T-helper 9 cell (primary cell): ENCODE measurements around the gene UNCX.

Experiments used
- DNase-seq: peaks from one replicate; pipeline ENCODE4 v3.0.0-alpha.2; 2020

UNCX gene

DNA sequence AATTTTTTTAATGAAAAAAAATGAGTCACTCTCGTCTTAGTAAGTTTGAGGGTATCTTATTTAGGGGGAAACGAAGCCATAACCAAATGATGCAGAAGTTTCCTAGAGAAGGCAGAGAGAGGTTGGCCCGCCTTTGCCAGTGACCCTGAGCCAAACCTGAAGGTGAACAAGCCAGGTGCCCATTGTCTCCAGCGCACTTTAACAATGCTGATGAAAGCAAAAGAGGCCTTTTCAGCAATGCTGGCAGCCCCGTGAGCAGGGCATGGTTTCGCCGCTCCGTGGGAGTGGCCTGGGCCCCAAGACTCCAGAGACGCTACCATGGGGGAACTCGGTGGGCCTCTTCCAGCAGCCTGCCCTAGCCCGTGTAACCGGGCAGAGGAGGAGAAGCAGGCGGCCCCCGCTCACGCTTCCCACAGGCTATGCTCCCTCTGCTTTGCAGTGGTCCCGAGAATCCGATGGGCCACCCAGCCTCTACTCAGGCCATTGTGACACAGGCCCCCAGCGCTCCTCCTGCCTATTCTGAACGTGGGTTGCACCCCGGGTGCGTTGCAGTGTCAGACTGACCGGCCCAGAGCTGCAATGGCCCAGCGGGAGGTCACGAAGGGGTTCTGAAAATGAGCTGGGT is 14.0 kb upstream of the UNCX start:
- DNase-seq: no peak

DNA sequence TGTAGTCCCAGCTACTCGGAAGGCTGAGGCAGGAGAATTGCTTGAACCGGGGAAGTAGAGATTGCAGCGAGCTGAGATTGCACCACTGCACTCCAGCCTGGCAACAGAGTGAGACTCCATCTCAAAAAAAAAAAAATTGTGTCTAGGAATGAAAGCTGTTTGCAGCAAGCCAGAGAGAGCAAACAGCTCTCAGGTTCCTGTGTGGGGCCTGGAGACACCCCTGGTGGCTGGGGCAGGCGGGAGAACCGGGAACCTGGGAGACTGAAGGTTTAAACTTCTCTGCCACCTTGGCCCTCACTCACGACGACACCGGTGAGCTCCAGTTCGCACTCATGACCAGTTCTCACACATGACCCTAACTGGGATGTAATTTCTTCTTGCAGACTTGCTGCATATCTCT is 13.2 kb upstream of the UNCX start:
- DNase-seq: no peak

DNA sequence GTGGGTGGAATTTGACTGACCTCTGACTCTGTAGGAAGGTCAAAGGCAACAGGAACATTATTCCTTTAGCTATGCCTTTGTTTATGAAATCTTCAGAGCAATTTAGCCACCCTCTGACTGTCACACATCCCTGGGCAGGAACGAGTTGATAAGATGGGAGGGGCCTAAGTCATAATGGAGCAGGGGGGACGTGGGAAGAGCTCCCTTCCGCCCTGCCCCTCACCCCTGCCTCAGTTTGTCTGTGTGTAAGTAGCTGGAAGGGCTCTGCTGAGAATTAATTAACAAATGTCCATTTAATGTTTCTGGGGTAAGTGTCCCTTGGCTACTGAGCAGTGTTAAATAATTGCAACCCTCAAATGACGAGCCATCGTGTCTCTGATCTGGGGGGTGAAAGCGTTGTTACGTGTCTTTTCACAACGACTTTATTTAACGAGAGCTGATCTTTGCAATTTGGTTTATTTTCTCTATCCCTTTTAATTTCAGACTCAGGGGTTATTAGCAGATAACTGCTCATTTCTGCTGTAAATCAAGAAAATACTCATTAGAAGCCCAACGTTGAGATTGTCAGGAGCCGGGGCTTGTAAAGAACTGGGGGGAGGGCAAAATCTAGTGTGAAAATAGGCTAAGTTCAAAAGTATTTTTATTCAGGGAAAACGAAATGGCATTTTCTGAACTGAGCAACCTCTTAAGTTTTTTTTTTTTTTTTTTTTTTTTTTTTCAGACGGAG is 12.5 kb upstream of the UNCX start:
- no peak for DNase-seq

DNA sequence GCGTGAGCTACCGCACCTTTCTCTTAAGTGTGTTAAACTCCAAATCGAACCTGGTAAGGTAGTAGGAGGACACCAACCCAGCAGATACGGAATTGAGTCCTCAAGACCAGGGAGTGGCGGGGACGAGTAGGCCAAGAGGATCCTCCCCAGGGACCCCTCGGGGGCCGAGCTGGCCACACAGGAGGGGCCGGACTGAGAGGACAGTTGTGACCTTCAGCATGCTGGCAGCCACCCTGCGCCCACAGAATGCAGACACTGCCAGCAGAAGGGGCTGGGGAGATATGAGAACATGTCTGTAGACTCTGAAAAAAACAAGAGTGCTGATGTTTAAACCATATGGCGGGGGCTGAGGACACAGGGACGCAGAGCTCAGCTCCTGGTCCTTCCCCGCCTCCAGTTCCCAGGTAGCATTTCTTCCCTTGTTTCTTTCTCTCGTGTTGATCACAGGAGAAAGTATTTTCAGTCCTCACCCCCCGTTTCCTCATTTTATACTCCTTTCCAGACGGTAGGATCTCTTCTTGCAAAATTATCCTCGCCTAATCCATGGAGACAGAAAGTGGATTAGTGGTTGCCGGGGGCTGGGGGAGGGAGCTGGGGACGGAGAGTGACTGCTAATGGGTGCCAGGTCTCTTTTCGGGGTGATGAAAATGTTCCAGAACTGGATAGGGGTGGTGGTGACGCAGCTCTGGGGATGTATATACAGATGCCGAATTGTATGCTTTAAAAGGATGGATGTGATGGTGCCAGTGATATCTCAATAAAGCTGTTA is 11.5 kb upstream of the UNCX start:
- no peak for DNase-seq

DNA sequence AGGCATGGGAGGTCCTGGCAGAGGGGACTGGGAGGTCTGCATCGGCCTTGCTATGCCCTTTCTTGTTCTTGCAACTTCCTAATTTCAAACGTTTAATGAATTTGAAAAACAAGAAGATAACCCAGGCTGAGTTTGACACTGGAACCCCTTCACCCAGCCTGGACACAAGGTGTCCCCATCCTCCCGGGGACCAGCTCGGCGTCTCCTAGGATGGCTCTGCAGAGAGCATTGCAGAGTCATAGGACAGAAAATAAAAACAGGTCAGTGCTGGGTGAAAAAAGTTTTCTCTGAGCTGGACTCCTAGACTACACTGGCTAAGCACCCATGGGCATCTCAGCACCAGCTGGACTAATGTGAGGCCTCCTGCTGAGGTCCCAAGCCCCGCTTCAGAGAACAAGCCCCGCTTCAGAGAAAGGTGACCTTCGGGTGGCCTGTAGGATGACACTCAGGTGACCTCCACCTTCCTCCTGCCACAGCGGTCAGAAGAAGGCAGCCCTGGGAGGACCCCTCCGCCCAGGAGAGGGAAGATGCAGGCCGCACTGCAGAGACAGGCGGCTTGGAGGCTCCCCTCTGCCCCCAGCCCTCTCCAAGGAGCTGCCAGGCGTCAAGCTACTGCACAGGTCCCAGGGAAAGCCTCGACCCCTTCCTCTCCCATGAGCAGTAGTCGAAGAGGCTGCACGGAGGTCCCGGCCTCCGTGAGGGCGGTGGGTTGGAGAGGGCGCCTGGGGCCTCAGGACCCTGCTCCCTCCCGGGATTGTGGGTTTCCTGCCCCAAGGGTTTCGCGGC is 9.3 kb upstream of the UNCX start:
- no peak for DNase-seq

DNA sequence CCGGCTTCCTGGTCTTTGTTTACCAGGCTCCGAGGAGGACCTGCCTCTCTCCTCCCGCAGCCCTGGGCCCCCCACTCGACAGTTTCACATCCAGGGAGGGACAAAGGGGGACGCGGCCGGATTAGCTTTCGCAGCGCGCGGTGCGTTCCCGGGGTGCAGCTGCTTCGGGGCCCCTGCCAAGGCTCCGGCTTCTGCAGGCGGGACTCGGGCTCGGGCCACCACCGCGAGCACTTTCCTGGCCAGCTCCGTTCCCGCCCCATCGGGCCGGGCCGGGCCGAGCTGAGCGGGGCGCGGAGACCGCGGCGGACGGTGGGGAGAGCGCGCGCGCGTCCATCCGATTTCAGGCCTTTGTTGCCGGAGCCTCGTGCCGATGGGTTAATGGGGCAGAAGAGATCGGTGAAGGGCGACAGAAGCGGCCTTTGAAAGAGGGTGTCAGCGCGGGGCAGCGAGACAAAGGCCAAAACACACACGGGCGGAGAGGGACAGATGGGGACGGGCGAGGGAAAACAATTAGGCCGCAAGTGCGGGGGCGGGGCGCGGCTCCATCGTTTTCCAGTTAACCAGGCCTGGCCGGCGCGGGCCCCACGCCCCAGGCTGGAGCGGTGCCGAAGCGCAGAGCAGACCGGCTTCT is 8.5 kb upstream of the UNCX start:
- DNase-seq: no peak

DNA sequence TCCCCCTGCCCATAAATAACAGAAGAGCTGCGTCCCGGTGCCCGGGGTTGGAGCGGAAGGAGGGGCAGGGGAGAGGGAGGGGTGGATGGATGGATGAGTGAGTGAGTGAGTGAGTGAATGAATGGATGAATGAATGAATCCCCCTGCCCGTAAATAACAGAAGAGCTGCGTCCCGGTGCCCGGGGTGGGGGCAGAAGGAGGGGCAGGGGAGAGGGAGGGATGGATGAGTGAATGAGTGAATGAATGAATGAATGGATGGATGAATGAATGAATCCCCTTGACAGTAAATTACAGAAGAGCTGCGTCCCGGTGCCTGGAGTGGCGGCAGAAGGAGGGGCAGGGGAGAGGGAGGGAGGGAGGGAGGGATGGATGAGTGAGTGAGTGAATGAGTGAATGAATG is 7.6 kb upstream of the UNCX start:
- DNase-seq: no peak

DNA sequence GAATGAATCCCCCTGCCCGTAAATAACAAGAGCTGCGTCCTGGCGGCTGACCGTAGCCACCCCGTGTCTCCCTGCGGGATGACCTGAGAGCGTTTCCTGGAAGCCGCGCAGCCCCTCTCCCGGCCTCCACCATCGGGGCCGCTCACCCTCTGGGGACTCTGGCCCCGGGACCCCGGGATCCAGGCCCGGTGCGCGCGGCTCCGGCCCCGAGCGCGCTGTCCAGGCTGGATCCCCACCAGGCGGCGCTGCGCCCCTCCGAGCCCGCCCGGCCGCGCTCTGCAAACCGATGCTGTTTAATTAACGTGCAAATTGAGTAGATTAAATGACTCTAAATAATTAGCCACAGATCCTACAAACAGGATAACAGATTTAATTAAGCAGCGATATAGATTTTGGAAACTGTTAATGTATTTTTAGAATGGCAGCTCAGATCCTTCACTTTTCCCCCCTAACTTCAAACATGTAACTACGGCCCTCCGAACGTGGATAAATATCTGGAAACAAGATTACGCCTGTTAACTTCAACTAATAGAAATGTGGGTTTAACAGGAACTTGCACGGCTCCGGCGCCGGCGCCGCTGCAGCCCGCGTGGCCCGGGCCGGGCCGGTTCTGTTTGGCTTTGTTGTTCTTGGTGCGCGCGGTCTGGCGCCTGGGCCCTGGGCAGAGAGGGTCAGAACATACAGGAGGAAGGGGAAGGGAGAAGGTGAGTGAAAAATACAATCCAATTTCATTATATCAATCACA is 7.1 kb upstream of the UNCX start:
- DNase-seq: peak; percentile 36

DNA sequence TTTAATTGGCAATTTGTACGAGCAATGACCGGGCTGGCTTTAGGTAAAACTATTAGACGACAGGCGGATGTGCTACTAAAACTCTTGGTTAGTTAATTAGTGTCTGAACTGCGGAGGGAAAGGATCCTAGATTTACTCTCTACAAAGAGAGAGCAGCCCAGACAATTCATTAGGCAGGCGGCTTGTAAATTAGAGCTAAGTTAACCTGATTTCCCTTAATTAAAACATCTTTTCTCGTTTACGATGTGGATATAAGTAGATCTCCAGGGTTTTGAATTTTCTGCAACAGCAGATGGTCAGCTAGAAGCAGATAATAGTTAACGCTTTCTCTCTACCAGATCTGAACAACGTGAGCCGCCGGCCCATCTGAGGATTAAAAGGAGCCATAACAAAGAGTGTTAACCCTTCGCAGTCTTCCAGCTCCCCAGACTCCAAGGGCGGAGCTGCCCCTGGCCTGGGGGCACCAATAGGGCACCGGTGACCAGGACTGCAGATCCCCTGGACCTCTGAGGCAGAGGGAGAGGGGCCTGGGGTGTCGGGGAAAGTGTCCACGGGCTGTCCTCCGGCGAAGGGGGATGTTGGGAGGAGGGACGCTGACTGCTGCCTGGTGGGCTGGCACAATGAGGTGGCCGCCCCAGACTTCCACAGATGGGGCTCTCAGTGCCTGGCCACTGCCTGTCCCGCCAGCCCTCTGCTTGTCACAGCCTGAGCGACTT is 6.3 kb upstream of the UNCX start:
- no peak for DNase-seq

DNA sequence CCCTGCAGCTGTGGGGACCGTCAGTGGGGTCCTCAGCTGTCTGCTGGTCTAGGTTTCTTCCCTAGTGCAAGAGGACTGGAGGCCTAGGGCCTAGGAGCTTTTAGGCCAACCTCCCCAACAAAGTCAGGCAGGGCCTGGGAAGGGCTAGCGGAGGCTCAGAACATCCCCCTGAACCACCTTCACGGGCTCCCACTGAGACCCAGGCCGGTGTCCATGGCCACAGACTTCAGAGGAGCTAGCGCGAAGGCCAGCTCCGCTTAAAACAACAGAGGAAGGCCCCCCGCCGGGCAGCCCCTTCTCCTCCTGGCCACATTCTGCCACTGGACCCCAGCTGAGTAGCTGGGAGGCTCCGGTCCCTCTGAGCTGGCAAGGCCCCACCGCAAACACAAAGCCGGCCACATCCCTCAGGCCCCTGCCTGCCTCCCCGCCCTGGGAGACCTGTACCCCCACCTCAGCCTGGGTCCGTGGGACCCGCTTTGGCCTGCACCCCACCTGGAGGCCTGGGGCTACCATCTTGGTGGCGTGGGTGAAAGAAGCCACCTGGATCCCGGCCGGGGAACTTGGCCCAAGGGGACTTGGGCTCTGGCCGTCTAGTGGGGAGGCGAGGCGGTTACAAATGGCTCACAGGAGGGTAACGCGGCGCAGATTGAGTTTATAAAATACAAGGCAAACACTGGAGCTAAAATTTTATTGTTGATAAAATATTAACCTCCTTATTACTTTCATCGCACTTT is 5.4 kb upstream of the UNCX start:
- DNase-seq: no peak

DNA sequence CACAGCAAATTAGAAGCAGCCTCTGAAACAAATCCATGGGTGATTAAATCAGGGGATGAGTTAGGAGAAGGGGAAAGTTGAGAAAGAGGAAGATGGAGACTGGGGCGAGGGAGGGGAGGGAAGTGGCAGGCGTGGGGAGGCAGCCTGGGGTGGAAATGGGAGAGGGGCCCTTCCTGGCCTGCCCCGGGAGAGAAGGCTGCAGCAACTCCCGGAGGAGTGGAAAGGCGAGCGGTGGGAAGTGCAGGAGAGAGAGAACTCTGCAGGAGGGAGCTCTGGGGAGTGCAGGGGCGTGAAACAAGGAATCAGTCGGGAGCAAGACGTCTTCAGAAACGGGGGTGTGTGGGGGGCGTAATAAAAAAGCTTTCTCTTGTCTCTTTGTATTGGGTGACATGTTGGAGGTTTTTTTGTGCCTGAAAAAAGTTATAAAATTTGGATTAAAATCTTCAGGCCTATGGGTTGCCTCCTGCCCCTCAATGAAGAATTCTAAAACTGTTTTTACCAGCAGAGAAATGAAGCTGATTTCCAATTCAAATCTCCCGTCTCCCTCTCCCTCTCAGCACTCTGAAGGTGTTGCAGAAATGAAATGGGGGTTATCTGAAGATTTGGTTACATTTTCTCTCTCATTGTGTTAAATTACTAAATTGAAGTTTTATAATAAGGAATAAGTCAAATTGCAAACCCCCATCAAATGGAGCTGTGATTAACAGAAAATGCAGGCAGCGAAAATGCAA is 4.7 kb upstream of the UNCX start:
- DNase-seq: no peak

DNA sequence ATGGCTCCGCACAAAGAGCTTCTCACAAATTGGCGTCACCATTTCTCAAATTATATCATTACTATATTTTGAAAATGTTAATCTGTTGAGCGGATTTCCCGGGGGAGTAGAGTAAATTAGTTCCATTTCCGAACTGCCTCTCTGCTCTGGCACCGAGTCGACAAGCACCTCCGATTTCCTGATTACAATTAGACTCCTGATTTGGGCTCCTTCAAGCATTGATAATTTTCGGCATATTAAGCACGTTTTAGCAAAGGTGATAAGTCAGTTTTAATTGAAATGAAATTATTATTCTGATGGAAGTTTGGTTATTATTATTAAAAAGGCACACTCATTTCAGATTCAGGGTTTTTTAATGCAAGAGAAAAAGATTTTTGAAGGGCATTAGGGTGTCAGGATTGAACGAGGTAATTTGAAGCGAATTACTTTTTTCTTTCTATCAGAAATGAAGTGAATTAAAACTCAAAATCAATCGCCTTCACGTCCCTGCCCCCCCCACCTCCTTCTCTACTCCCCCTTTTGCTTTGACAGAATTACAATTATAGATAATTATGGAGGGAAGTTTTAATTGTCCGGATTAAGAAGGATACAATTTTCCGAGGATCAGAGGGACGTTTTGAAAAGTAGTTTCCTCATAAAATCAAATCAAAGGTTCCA is 4.0 kb upstream of the UNCX start:
- DNase-seq: no peak

DNA sequence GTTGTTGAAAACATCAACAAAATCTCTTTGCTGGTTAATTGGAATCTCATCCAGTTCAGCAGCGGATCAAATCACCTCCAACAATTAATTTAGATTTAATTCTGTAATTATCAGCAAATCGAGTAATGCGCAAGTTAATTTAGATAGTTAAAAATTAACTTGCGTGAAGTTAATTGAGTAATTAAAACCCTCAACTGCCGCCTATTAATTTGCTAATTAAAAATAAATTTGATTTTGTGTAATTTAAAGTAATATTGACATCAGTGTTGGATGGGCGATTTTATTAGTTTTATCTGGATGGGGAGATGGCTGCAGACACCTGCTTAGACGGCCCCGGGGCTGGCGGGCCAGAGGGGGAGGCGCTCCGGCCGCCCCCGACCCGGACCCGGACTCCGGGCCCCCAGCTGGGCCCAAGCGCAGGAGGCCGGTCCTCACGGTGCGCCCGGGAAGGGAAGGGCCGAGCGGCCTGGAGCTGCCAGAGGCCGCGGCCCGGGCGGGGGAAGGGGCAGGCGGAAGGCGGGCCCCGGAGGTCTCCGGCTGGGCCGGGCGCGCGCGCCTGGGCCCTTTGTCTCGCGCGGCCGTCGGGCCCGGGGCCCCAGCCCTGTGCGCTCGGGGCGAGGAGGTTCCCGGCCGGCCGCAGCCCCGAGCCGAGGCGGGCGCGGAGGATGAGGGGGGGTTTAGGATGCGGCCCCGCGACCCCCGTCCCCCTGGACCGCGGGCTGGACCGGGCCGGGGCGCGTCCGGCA is 3.3 kb upstream of the UNCX start:
- DNase-seq: no peak

DNA sequence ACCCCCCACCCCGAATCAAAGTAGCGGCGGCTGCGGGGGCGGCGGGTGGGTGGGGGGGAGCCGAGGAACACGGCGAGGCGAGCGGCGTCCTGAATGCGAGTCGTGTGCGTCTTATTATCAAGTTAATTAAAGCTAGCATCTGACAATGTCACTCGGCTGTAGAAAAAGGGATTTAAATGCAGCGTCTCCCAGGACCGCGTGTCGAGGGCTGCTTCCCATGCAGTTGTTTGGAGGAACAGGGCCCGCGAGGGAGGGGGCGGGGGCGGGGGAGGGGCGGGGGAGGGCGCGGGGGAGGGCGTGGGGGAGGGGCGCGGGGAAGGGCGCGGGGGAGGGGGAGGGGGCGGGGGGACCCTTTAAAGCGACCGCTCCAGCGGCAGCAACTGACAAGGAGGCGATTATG is 2.7 kb upstream of the UNCX start:
- DNase-seq: no peak

DNA sequence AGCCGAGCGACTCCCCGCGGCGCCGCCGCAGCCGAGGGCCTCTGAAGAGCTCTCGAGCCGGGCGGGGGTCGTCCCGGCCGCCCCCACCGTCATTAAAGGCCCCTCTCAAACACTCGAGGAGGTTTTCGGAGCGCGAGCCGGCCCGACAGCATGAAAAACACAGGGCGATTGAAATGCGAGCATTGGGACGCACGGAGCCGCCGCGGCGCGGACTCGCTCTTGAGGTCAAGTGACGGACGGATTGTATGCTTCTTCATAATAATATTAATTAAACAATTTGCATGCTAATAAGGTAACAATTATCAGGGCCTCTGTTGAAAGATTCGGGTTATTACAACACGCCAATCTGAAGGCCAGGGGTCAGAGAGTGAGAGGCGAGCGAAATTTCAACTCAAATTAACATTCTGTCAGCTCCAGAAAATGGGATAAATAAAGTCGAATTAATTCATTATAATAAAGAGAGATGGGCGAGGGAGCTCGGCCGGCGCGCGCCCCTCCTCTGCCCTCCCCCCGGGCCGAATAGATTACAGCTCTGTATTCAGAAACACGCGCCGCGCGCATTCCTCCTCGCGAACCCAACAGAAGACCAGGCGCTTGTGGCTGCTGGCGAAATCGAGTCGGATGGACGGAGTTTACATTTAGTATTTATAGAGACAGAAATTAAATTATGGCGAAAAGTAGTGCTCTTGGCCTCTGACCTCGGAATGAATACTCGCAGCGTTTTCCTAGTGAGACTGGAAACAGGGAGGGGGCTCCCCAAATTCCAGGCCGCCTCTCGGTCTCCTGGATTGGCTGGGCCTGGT is 2.1 kb upstream of the UNCX start:
- DNase-seq: no peak

DNA sequence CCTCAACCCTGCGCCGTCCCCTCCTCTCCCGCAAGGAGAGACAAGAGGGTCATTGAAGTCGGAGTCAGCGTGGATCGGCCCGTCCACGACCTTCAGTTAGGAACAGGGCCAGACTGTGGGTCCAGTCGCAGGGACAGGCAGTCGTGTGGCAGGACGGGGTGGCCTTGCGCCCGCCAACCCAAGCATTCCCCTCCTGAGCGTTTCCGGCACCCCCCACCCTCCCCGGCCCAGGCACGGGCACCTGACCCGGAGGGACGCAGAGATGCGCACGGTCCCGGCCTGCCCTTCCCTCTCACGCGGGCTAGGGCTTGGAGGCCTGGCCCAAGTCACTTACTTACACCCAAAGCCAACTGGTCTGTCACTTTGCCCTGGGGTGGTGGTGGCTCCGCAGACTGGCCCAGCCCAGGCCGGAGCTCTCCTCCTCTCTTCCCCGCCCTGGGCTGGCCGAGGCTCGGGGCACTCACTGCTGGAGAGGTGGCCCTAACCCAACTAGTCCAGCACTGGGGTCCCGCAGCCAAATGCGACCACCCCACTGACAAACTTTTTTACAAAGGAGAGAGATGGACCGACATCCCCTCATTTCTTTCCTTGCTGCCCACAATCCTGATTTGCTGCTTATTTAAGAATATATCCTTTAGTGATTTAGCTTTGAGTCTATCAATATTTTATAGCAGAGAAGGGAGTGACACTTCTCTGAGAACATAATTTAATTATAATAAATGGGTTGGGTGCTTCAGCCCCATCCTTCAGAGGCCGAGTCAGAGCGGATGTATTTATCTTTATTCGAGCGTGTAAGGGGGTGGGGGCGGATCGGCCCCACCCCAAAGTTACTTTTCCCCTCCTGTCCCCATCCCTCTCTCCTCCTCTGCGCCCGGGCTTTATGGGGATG is 1.2 kb upstream of the UNCX start:
- no peak for DNase-seq

DNA sequence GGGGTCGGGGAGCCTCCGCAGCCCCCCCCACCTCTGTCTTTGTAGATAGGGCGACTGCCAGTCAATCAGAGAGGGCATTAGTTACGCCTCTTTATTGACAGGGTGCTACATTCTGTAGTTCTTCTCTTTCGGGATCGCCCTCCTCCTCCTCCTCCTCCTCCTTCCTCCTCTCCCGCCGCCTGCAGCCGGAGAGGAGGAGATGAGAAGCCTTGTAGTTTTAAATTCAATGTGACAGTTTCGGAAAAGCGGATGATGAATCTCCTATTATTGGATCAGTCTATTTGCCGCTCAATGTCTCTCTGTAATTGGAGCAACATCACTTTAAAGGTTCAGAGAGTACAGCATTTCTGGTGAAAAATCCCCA is 587 bp upstream of the UNCX start:
- no peak for DNase-seq
